SK-N-SH treated with all-trans-retinoic acid at 6 μM for 48 hours (cell line): ENCODE data around the gene AFF1.

ENCODE experiments used
- OSR1 ChIP-seq: fragments of 250-450 bp; sonication (Bioruptor Pico); IDR thresholded peaks from 2 replicates; pipeline ENCODE4 v1.8.0; 2022; ENCODE audit warnings: moderate library complexity, mild to moderate bottlenecking, inconsistent platforms
- RARB ChIP-seq: fragments of 250-450 bp; sonication (Bioruptor Pico); IDR thresholded peaks from 2 replicates; pipeline ENCODE4 v1.8.0; 2021; ENCODE audit warnings: mild to moderate bottlenecking, moderate library complexity
- TOX ChIP-seq: fragments of 250-450 bp; sonication (Bioruptor Pico); IDR thresholded peaks from 2 replicates; pipeline ENCODE4 v1.8.0; 2021; ENCODE audit warnings: mild to moderate bottlenecking, moderate library complexity, borderline replicate concordance
- TSHZ2 ChIP-seq: fragments of 250-450 bp; sonication (Bioruptor Pico); IDR thresholded peaks from 2 replicates; pipeline ENCODE4 v1.5.0; 2020; ENCODE audit warnings: mild to moderate bottlenecking, moderate library complexity
- ZC3H10 ChIP-seq: fragments of 250-450 bp; sonication (Bioruptor Pico); IDR thresholded peaks from 2 replicates; pipeline ENCODE4 v1.5.1; 2021; ENCODE audit warnings: mild to moderate bottlenecking, moderate library complexity

GRCh38 chr4:86908251-86908657 is 26.6 kb upstream of the AFF1 start:
- no peak for TF ChIP-seq OSR1 (CRISPR knock-in tag)
- no peak for TF ChIP-seq RARB (CRISPR knock-in tag)
- no peak for TF ChIP-seq TOX (CRISPR knock-in tag)
- no peak for TF ChIP-seq TSHZ2
- no peak for TF ChIP-seq ZC3H10 (CRISPR knock-in tag)
